CD4-positive, alpha-beta T cell treated with Interleukin-17A for 4 hours (primary cell): ENCODE measurements around the gene ZSCAN18.

Experiments
- DNase-seq: peaks from one replicate; pipeline ENCODE4 v3.0.0-alpha.2; 2020; ENCODE audit warnings: mixed read lengths

The ZSCAN18 gene

GRCh38 chr19:58086825-58087710, 11.0 kb downstream of the ZSCAN18 start:
- DNase-seq: no peak

GRCh38 chr19:58085348-58085875, 12.6 kb downstream of the ZSCAN18 start:
- DNase-seq: no peak

GRCh38 chr19:58084596-58085347, 13.3 kb downstream of the ZSCAN18 start:
- DNase-seq: no peak

- DNase-seq: no peak
Observed at GRCh38 chr19:58083021-58083420, 15.0 kb downstream of the ZSCAN18 start.

- no peak for DNase-seq
Observed at GRCh38 chr19:58079792-58080191, 18.2 kb downstream of the ZSCAN18 start.

GRCh38 chr19:58067240-58067912, 30.7 kb downstream of the ZSCAN18 start:
- no peak for DNase-seq

GRCh38 chr19:58063712-58064111, 34.3 kb downstream of the ZSCAN18 start:
- DNase-seq: no peak

- no peak for DNase-seq
Observed at GRCh38 chr19:58060231-58060630, 37.8 kb downstream of the ZSCAN18 start.

- DNase-seq: no peak
Observed at GRCh38 chr19:58059671-58060078, 38.4 kb downstream of the ZSCAN18 start.

- DNase-seq: peak; percentile 71
Observed at GRCh38 chr19:58059003-58059670, 38.9 kb downstream of the ZSCAN18 start, which contains the start of gene ZNF135. ZNF135 (plus strand) TSS chr19:58059282; CDS start chr19:58060003, 721 bp downstream.

GRCh38 chr19:58058467-58058866, 39.6 kb downstream of the ZSCAN18 start:
- DNase-seq: no peak

GRCh38 chr19:58056861-58057260, 41.2 kb downstream of the ZSCAN18 start:
- no peak for DNase-seq

GRCh38 chr19:58056261-58056660, 41.8 kb downstream of the ZSCAN18 start:
- no peak for DNase-seq

- DNase-seq: no peak
Observed at GRCh38 chr19:58054901-58055874, 42.8 kb downstream of the ZSCAN18 start.

- no peak for DNase-seq
Observed at GRCh38 chr19:58053480-58054156, 44.4 kb downstream of the ZSCAN18 start.

- DNase-seq: no peak
Observed at GRCh38 chr19:58052256-58052655, 45.8 kb downstream of the ZSCAN18 start.

- DNase-seq: no peak
Observed at GRCh38 chr19:58047672-58048071, 50.4 kb downstream of the ZSCAN18 start.

- no peak for DNase-seq
Observed at GRCh38 chr19:58046856-58047255, 51.2 kb downstream of the ZSCAN18 start.

- no peak for DNase-seq
Observed at GRCh38 chr19:58045411-58046050, 52.5 kb downstream of the ZSCAN18 start.

GRCh38 chr19:58044886-58045285, 53.1 kb downstream of the ZSCAN18 start:
- no peak for DNase-seq
